ENCODE measurements around the gene FBXL5. TPM values are rescaled to one million over a fixed set of nuclear protein-coding genes. Genes with fewer than 3 reads are reported as not detected.

The FBXL5 gene
- total and polyA plus RNA-seq, 2 of the 13 experiments (the other 11 are each of a cell fraction or from before 2014, with no cell fraction given) = 17.4 to 45.3 TPM

DNA sequence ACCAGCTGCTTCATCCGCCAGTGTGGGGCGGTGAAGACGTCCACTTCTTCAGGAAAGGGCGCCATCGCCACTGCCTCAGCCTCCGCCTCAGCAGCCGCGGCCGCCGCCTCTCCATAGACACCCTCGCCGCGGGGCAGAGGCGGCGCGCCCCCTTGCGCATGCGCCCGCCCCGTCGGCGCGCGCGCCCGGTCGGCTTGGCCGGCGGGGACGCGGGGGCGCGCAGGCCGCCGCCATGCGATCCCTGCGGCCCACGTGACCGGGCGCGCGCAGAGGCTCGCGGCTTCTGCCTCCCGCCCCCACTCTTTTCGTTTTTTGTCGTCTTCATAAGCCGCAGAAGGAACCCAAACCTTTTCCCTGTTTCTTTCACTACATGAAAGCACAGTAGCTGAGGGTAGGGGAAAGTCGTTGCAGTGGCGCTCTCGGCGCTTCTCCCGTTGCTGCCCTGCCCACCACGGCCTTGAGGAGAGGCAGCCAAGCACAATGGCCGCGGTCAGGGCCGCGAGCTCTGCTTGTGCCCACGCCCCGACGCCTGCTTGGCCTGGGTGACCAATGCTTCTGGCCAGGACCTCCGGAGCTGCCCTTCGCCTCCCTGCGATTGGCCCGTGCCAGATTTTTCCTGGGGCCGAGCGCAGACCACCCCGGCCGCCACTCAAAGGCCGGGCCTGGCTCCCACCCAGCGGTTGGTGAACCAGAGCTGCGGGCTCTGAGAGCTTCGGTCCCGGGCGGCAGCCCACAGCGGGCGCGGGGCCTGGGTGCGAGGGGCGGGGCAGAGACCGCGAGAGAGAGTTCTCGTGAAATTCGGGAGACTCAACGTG is at the start of gene FBXL5 (continued):
- TF ChIP-seq EP300 (IDR thresholded peaks at IDR 0.05; ENCODE audit: low read depth in 2 of 2, low read length in 2 of 2) = no peak
- no peak for TF ChIP-seq EP300 (CRISPR knock-in tag; IDR thresholded peaks at IDR 0.05; ENCODE audit: borderline replicate concordance)
- TF ChIP-seq, protein P1, sequence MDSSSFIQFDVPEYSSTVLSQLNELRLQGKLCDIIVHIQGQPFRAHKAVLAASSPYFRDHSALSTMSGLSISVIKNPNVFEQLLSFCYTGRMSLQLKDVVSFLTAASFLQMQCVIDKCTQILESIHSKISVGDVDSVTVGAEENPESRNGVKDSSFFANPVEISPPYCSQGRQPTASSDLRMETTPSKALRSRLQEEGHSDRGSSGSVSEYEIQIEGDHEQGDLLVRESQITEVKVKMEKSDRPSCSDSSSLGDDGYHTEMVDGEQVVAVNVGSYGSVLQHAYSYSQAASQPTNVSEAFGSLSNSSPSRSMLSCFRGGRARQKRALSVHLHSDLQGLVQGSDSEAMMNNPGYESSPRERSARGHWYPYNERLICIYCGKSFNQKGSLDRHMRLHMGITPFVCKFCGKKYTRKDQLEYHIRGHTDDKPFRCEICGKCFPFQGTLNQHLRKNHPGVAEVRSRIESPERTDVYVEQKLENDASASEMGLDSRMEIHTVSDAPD (CRISPR knock-in tag; IDR thresholded peaks at IDR 0.05) = 0 out of 2 replicates have a peak, but pooled peaks have one; percentile 46
- peak; percentile 29; the same call in 1 of the 2 replicates for TF ChIP-seq ZNF232 (CRISPR knock-in tag; IDR thresholded peaks at IDR 0.05; ENCODE audit: borderline replicate concordance)
- no peak for TF ChIP-seq ZNF83 (CRISPR knock-in tag; IDR thresholded peaks at IDR 0.05; ENCODE audit: borderline replicate concordance)
- no peak for TF ChIP-seq MAF1 (CRISPR knock-in tag; IDR thresholded peaks at IDR 0.05; ENCODE audit: borderline replicate concordance)
- TF ChIP-seq, protein P2, sequence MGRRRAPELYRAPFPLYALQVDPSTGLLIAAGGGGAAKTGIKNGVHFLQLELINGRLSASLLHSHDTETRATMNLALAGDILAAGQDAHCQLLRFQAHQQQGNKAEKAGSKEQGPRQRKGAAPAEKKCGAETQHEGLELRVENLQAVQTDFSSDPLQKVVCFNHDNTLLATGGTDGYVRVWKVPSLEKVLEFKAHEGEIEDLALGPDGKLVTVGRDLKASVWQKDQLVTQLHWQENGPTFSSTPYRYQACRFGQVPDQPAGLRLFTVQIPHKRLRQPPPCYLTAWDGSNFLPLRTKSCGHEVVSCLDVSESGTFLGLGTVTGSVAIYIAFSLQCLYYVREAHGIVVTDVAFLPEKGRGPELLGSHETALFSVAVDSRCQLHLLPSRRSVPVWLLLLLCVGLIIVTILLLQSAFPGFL (CRISPR knock-in tag; IDR thresholded peaks at IDR 0.05) = no peak
- TF ChIP-seq, protein P3, sequence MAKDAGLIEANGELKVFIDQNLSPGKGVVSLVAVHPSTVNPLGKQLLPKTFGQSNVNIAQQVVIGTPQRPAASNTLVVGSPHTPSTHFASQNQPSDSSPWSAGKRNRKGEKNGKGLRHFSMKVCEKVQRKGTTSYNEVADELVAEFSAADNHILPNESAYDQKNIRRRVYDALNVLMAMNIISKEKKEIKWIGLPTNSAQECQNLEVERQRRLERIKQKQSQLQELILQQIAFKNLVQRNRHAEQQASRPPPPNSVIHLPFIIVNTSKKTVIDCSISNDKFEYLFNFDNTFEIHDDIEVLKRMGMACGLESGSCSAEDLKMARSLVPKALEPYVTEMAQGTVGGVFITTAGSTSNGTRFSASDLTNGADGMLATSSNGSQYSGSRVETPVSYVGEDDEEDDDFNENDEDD (CRISPR knock-in tag; IDR thresholded peaks at IDR 0.05; ENCODE audit: borderline replicate concordance) = peak; percentile 56; the same call in 1 of the 2 replicates
- TF ChIP-seq, protein P4, sequence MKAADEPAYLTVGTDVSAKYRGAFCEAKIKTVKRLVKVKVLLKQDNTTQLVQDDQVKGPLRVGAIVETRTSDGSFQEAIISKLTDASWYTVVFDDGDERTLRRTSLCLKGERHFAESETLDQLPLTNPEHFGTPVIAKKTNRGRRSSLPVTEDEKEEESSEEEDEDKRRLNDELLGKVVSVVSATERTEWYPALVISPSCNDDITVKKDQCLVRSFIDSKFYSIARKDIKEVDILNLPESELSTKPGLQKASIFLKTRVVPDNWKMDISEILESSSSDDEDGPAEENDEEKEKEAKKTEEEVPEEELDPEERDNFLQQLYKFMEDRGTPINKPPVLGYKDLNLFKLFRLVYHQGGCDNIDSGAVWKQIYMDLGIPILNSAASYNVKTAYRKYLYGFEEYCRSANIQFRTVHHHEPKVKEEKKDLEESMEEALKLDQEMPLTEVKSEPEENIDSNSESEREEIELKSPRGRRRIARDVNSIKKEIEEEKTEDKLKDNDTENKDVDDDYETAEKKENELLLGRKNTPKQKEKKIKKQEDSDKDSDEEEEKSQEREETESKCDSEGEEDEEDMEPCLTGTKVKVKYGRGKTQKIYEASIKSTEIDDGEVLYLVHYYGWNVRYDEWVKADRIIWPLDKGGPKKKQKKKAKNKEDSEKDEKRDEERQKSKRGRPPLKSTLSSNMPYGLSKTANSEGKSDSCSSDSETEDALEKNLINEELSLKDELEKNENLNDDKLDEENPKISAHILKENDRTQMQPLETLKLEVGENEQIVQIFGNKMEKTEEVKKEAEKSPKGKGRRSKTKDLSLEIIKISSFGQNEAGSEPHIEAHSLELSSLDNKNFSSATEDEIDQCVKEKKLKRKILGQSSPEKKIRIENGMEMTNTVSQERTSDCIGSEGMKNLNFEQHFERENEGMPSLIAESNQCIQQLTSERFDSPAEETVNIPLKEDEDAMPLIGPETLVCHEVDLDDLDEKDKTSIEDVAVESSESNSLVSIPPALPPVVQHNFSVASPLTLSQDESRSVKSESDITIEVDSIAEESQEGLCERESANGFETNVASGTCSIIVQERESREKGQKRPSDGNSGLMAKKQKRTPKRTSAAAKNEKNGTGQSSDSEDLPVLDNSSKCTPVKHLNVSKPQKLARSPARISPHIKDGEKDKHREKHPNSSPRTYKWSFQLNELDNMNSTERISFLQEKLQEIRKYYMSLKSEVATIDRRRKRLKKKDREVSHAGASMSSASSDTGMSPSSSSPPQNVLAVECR (CRISPR knock-in tag; IDR thresholded peaks at IDR 0.05; ENCODE audit: borderline replicate concordance) = peak; percentile 39; the same call in 1 of the 2 replicates
- TF ChIP-seq TBX3 (IDR thresholded peaks at IDR 0.05; ENCODE audit: borderline replicate concordance) = no peak
- TF ChIP-seq IKZF4 (CRISPR knock-in tag; IDR thresholded peaks at IDR 0.05; ENCODE audit: borderline replicate concordance, low read depth, not compliant biosample characterization) = no peak
- no peak for TF ChIP-seq KAT7 (CRISPR knock-in tag; IDR thresholded peaks at IDR 0.05; ENCODE audit: borderline replicate concordance)
- TF ChIP-seq RELA (CRISPR knock-in tag; IDR thresholded peaks at IDR 0.05) = no peak
- TF ChIP-seq KDM5A (IDR thresholded peaks at IDR 0.05; ENCODE audit: borderline replicate concordance, low read length) = no peak
- peak; percentile 15; the same call in 1 of the 2 replicates for TF ChIP-seq HDAC1 (CRISPR knock-in tag; IDR thresholded peaks at IDR 0.05)
- TF ChIP-seq, protein P5, sequence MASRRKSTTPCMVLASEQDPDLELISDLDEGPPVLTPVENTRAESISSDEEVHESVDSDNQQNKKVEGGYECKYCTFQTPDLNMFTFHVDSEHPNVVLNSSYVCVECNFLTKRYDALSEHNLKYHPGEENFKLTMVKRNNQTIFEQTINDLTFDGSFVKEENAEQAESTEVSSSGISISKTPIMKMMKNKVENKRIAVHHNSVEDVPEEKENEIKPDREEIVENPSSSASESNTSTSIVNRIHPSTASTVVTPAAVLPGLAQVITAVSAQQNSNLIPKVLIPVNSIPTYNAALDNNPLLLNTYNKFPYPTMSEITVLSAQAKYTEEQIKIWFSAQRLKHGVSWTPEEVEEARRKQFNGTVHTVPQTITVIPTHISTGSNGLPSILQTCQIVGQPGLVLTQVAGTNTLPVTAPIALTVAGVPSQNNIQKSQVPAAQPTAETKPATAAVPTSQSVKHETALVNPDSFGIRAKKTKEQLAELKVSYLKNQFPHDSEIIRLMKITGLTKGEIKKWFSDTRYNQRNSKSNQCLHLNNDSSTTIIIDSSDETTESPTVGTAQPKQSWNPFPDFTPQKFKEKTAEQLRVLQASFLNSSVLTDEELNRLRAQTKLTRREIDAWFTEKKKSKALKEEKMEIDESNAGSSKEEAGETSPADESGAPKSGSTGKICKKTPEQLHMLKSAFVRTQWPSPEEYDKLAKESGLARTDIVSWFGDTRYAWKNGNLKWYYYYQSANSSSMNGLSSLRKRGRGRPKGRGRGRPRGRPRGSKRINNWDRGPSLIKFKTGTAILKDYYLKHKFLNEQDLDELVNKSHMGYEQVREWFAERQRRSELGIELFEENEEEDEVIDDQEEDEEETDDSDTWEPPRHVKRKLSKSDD (CRISPR knock-in tag; IDR thresholded peaks at IDR 0.05; ENCODE audit: low read depth) = peak; percentile 34; the same call in 1 of the 2 replicates
- TF ChIP-seq KLF6 (CRISPR knock-in tag; IDR thresholded peaks at IDR 0.05) = peak; percentile 55; the same call in 1 of the 2 replicates
